ENCODE data around the gene RELL2. TPM values are rescaled to one million over a fixed set of nuclear protein-coding genes. Genes with fewer than 3 reads are reported as not detected.

Gene RELL2
- total RNA-seq, 1 experiment from 2014 or later = 8.7 TPM

DNA sequence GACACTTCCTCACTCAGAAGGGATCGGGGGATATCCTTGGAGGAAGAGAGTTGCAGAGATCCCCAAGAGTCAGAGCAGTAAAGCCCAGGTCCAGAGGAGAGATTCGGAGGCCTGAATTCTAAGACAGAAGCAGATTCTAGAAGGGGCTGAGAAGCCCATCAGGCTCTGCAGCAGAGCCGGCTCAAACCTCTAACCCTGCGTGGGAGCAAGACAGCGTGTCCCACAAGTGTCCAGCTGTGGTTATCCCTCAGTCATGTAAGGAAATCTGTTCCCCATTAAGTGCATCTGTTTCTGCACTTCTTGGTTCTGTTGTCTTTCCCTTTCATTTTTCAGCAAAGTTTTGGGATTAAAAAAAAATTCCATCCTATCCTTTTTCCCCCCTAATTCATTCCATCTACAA is 13.2 kb upstream of the RELL2 start (continued):
- TF ChIP-seq, protein P1, sequence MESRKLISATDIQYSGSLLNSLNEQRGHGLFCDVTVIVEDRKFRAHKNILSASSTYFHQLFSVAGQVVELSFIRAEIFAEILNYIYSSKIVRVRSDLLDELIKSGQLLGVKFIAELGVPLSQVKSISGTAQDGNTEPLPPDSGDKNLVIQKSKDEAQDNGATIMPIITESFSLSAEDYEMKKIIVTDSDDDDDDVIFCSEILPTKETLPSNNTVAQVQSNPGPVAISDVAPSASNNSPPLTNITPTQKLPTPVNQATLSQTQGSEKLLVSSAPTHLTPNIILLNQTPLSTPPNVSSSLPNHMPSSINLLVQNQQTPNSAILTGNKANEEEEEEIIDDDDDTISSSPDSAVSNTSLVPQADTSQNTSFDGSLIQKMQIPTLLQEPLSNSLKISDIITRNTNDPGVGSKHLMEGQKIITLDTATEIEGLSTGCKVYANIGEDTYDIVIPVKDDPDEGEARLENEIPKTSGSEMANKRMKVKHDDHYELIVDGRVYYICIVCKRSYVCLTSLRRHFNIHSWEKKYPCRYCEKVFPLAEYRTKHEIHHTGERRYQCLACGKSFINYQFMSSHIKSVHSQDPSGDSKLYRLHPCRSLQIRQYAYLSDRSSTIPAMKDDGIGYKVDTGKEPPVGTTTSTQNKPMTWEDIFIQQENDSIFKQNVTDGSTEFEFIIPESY (IDR thresholded peaks at IDR 0.05; ENCODE audit: extremely low read depth, insufficient replicate concordance, low read length) = no peak
- no peak for TF ChIP-seq CBX3 (IDR thresholded peaks at IDR 0.05; ENCODE audit: low read depth)

DNA sequence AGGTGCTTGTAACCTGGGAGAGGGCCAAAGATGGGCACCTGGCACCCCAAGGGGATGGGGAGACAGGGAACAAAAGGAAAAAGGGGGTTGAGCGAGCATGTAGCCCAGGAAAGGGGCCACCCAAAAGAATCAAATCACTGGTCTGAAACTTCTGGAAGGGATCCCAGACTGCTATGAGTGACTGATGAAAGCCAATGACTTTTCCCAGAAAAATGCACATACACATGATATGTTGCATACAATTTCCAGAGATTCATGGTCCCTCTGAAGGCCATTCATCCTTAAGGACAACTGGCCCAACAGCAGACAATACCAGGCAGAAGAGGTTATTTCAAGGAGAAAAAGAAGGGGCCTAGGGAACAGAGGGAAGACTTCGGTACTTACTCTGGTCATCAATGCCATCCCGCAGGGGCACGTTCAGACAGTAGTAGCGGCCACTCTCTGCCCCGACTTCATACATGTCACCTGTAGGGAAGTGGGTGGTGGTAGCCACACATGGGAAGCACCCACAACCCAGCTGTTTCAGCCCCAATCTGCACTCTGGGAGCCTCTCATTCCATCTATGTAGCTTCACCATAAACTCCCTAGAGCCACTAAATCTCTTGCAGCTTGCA is 8.5 kb upstream of the RELL2 start:
- no peaks in the 10 kb centered on the region for H3K9me2 ChIP-seq (ENCODE audit: insufficient read depth)
- peaks cover 54 to 61% of the 10 kb centered on the region in 2 experiments for H3K36me3 ChIP-seq (ENCODE audit: control insufficient read depth in 1 of 2, insufficient read depth in 2 of 2, low read length in 2 of 2)
- no peak for TF ChIP-seq SP1 (IDR thresholded peaks at IDR 0.05; ENCODE audit: low read depth)
- TF ChIP-seq, protein P2, sequence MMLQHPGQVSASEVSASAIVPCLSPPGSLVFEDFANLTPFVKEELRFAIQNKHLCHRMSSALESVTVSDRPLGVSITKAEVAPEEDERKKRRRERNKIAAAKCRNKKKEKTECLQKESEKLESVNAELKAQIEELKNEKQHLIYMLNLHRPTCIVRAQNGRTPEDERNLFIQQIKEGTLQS (IDR thresholded peaks at IDR 0.05) = no peak
- TF ChIP-seq, protein P3, sequence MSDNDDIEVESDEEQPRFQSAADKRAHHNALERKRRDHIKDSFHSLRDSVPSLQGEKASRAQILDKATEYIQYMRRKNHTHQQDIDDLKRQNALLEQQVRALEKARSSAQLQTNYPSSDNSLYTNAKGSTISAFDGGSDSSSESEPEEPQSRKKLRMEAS (IDR thresholded peaks at IDR 0.05) = no peak
- TF ChIP-seq, protein P4, sequence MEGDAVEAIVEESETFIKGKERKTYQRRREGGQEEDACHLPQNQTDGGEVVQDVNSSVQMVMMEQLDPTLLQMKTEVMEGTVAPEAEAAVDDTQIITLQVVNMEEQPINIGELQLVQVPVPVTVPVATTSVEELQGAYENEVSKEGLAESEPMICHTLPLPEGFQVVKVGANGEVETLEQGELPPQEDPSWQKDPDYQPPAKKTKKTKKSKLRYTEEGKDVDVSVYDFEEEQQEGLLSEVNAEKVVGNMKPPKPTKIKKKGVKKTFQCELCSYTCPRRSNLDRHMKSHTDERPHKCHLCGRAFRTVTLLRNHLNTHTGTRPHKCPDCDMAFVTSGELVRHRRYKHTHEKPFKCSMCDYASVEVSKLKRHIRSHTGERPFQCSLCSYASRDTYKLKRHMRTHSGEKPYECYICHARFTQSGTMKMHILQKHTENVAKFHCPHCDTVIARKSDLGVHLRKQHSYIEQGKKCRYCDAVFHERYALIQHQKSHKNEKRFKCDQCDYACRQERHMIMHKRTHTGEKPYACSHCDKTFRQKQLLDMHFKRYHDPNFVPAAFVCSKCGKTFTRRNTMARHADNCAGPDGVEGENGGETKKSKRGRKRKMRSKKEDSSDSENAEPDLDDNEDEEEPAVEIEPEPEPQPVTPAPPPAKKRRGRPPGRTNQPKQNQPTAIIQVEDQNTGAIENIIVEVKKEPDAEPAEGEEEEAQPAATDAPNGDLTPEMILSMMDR (IDR thresholded peaks at IDR 0.05 in 2 of 3, conservative IDR thresholded peaks at IDR 0.05 in 1 of 3; ENCODE audit: borderline replicate concordance in 1 of 3, insufficient read depth in 1 of 3, low read depth in 2 of 3, low read length in 2 of 3) = no peak
- TF ChIP-seq CBX3 (IDR thresholded peaks at IDR 0.05; ENCODE audit: low read depth) = no peak
- no peak for TF ChIP-seq POLR2A (IDR thresholded peaks at IDR 0.05; ENCODE audit: borderline replicate concordance, extremely low read depth, insufficient read depth, insufficient read length)
- TF ChIP-seq POLR2AphosphoS5 (IDR thresholded peaks at IDR 0.05; ENCODE audit: low read depth, low read length) = no peak
- no peak for TF ChIP-seq ZNF274 (IDR thresholded peaks at IDR 0.05; ENCODE audit: low read depth, low read length)
- TF ChIP-seq, protein P1 (IDR thresholded peaks at IDR 0.05; ENCODE audit: extremely low read depth, insufficient replicate concordance, low read length) = no peak
- TF ChIP-seq JUND (IDR thresholded peaks at IDR 0.05) = no peak
- no peak for TF ChIP-seq SIN3A (IDR thresholded peaks at IDR 0.05; ENCODE audit: low read depth)
- TF ChIP-seq FOSL1 (IDR thresholded peaks at IDR 0.05; ENCODE audit: low read depth) = no peak
- no peak for TF ChIP-seq EZH2 (IDR thresholded peaks at IDR 0.05)
- no peak for TF ChIP-seq ZFX (IDR thresholded peaks at IDR 0.05)
- DNase-seq (ENCODE audit: low read depth, low spot score) (no peak), ATAC-seq (no peak)
- ChIA-PET POLR2A (no interaction called here), RAD21 (ENCODE audit: low non-redundant PET in 1 of 2, low total read pairs in 2 of 2, uncharacterized antibody in 2 of 2, unreplicated experiment in 2 of 2) (no interaction called here), CTCF (interaction anchor here (4.2 kb wide), 1 partner anchor 9 kb away, joined by 22 read pairs; the partner anchor contains the start of gene DIAPH1)
- no peaks in the 10 kb centered on the region for H3K4me1 ChIP-seq (ENCODE audit: control insufficient read depth in 1 of 2, insufficient read depth in 2 of 2, low read length in 2 of 2)
- no peak overlapping the region for H3K27ac ChIP-seq (ENCODE audit: low read depth, low read length)
- H3K27me3 ChIP-seq (ENCODE audit: insufficient read depth, low read length) = no peaks in the 10 kb centered on the region
- H3K4me3 ChIP-seq (replicated peaks in 1 of 2; ENCODE audit: low read depth in 1 of 2, low read length in 2 of 2) = no peak overlapping the region
- no peak overlapping the region for H3K4me2 ChIP-seq (ENCODE audit: low read length)
- no peaks in the 10 kb centered on the region for H3K9me3 ChIP-seq (ENCODE audit: control insufficient read depth in 1 of 2, insufficient read depth in 1 of 2, low read depth in 1 of 2, low read length in 2 of 2)
- H4K20me1 ChIP-seq (ENCODE audit: insufficient read depth) = no peaks in the 10 kb centered on the region
- peaks cover 37% of the 10 kb centered on the region for H3K79me2 ChIP-seq (ENCODE audit: insufficient read depth, low read length)
- intact Hi-C loops (cut with micrococcal nuclease) = no loop called here
- H2AFZ ChIP-seq (ENCODE audit: low read depth, low read length, poor library complexity, severe bottlenecking) = no peak overlapping the region
- no peak overlapping the region for H3K9ac ChIP-seq (ENCODE audit: low read length)
- no TSS peak for BruUV-seq (replicated peaks)

Data from HCT116 (cell line).